IMR-90 (cell line): ENCODE results near the gene SERPINB1. TPM values are rescaled to one million over a fixed set of nuclear protein-coding genes. Genes with fewer than 3 reads are reported as not detected.

ENCODE experiments used
- ATAC-seq: fragments of 200-7000 bp; cut with Tn5 transposase; 2 replicates; pipeline ENCODE4 v1.9.1; 2020; ENCODE audit warnings: low read depth, mild to moderate bottlenecking, moderate library complexity
- BruUV-seq: library from RNA; stranded (reverse); fragments of 400-500 nt; replicated peaks from 2 replicates; lab custom pipeline; 2021; lab: Mats Ljungman, UMichigan
- CTCF ChIA-PET: fragments of 300-600 bp; formaldehyde crosslinking; extraction: SDS; loops from one replicate; lab custom pipeline; 2021; ENCODE audit warnings: antibody characterized with exemption; lab: Yijun Ruan, JAX
- POLR2A ChIA-PET: fragments of 300-600 bp; sonication (Branson Sonifier 250); formaldehyde crosslinking; loops from one replicate; lab custom pipeline; 2022; ENCODE audit warnings: antibody characterized with exemption; ENCODE audit not compliant: unreplicated experiment; lab: Charles Lee
- DNase-seq: peaks from one replicate; pipeline ENCODE4 v3.0.0; 2013
- H2AFZ ChIP-seq: replicated peaks from 2 replicates; pipeline ENCODE3; 2013; ENCODE audit warnings: low read length, mild to moderate bottlenecking; ENCODE audit not compliant: poor library complexity
- H2AK5ac ChIP-seq: 2 replicates; pipeline ENCODE4 v1.6.1; 2013; ENCODE audit warnings: low read depth, low read length, inconsistent platforms
- H2AK9ac ChIP-seq: replicated peaks from 2 replicates; pipeline ENCODE3; 2013; ENCODE audit warnings: mild to moderate bottlenecking, low read depth, low read length, moderate library complexity; ENCODE audit not compliant: poor library complexity
- H2BK120ac ChIP-seq: 2 replicates; pipeline ENCODE4 v1.6.1; 2013; ENCODE audit warnings: low read depth, low read length, inconsistent platforms
- H2BK15ac ChIP-seq: 3 replicates; pipeline ENCODE4 v1.6.1; 2013; ENCODE audit warnings: low read depth, low read length, inconsistent platforms
- H2BK20ac ChIP-seq: 2 replicates; pipeline ENCODE4 v1.6.1; 2013; ENCODE audit warnings: low read depth, mild to moderate bottlenecking, inconsistent platforms, low read length, moderate library complexity
- H2BK5ac ChIP-seq: 2 replicates; pipeline ENCODE4 v1.6.1; 2013; ENCODE audit warnings: mild to moderate bottlenecking, low read depth, low read length, inconsistent platforms; ENCODE audit not compliant: poor library complexity, severe bottlenecking
- H3K14ac ChIP-seq: replicated peaks from 2 replicates; pipeline ENCODE4 v1.6.1; 2013; ENCODE audit warnings: low read depth, low read length, inconsistent platforms
- H3K18ac ChIP-seq: 2 replicates; pipeline ENCODE4 v1.6.1; 2013; ENCODE audit warnings: low read depth, low read length, control low read depth
- H3K23ac ChIP-seq: 2 replicates; pipeline ENCODE4 v1.6.1; 2013; ENCODE audit warnings: low read depth, low read length, inconsistent platforms
- H3K27ac ChIP-seq: 2 replicates; pipeline ENCODE4 v1.5.1; 2013; ENCODE audit warnings: mild to moderate bottlenecking, control low read depth, low read length; ENCODE audit not compliant: insufficient read depth
- H3K27me3 ChIP-seq: 2 replicates; pipeline ENCODE4 v1.6.1; 2013; ENCODE audit warnings: low read length; ENCODE audit not compliant: control insufficient read depth, insufficient read depth
- H3K36me3 ChIP-seq: 2 replicates; pipeline ENCODE4 v1.6.1; 2013; ENCODE audit warnings: low read length, mixed read lengths; ENCODE audit not compliant: control insufficient read depth, insufficient read depth
- H3K4ac ChIP-seq: 2 replicates; pipeline ENCODE4 v1.6.1; 2013; ENCODE audit warnings: low read depth, low read length, inconsistent platforms
- H3K4me1 ChIP-seq: 2 replicates; pipeline ENCODE4 v1.6.1; 2013; ENCODE audit warnings: low read length, mixed read lengths; ENCODE audit not compliant: control insufficient read depth, insufficient read depth
- H3K4me2 ChIP-seq: 2 replicates; pipeline ENCODE4 v1.6.1; 2013; ENCODE audit warnings: low read depth, mild to moderate bottlenecking, control low read depth, low read length, moderate library complexity
- H3K4me3 ChIP-seq: 2 replicates; pipeline ENCODE4 v1.5.1; 2013; ENCODE audit warnings: low read depth, mild to moderate bottlenecking, control low read depth, low read length, moderate library complexity; ENCODE audit not compliant: insufficient read depth
- H3K56ac ChIP-seq: 2 replicates; pipeline ENCODE4 v1.6.1; 2013; ENCODE audit warnings: low read length, inconsistent platforms; ENCODE audit not compliant: insufficient read depth; ENCODE audit errors: extremely low read depth
- H3K79me1 ChIP-seq, 2 experiments: 2 replicates each; pipeline ENCODE4 v1.6.1; 2013; ENCODE audit warnings: low read length in 2 of 2, inconsistent platforms in 1 of 2, low read depth in 1 of 2
- H3K9ac ChIP-seq: 2 replicates; pipeline ENCODE4 v1.6.1; 2013; ENCODE audit warnings: low read depth, low read length, control low read depth
- H3K9me1 ChIP-seq: 2 replicates; pipeline ENCODE4 v1.6.1; 2013; ENCODE audit warnings: low read length, inconsistent platforms; ENCODE audit not compliant: insufficient read depth
- H3K9me3 ChIP-seq: 2 replicates; pipeline ENCODE4 v1.6.1; 2013; ENCODE audit warnings: low read length; ENCODE audit not compliant: control insufficient read depth, insufficient read depth
- H4K20me1 ChIP-seq: 2 replicates; pipeline ENCODE4 v1.6.1; 2013; ENCODE audit warnings: low read length, inconsistent platforms; ENCODE audit not compliant: insufficient read depth
- H4K5ac ChIP-seq: 2 replicates; pipeline ENCODE4 v1.6.1; 2013; ENCODE audit warnings: mild to moderate bottlenecking, low read depth, low read length, control low read depth
- H4K8ac ChIP-seq, 2 experiments: 2 replicates each; pipeline ENCODE4 v1.6.1; 2013; ENCODE audit warnings: low read depth in 2 of 2, low read length in 2 of 2, control low read depth in 1 of 2, inconsistent platforms in 1 of 2
- H4K91ac ChIP-seq: 2 replicates; pipeline ENCODE4 v1.6.1; 2013; ENCODE audit warnings: low read depth, low read length, inconsistent platforms; ENCODE audit not compliant: insufficient read depth
- BHLHE40 ChIP-seq: fragments of 150-350 bp; IDR thresholded peaks from 2 replicates; pipeline ENCODE4 v1.6.1; 2016; ENCODE audit warnings: mild to moderate bottlenecking, low read depth, low read length
- CEBPB ChIP-seq: IDR thresholded peaks from 2 replicates; pipeline ENCODE4 v1.6.1; 2012; ENCODE audit warnings: low read depth, low read length, improper control_type of control experiment
- CHD1 ChIP-seq: IDR thresholded peaks from 2 replicates; pipeline ENCODE4 v1.6.1; 2012; ENCODE audit warnings: low read depth, low read length, improper control_type of control experiment
- CTCF ChIP-seq: conservative IDR thresholded peaks from 2 replicates; pipeline ENCODE4 v1.5.1; 2012; ENCODE audit warnings: mild to moderate bottlenecking, low read depth, low read length, improper control_type of control experiment
- FOS ChIP-seq: fragments of 150-350 bp; IDR thresholded peaks from 2 replicates; pipeline ENCODE4 v1.6.1; 2016; ENCODE audit warnings: low read depth, low read length
- MAFK ChIP-seq: IDR thresholded peaks from 2 replicates; pipeline ENCODE4 v1.6.1; 2012; ENCODE audit warnings: low read depth, low read length, improper control_type of control experiment
- MAZ ChIP-seq: IDR thresholded peaks from 2 replicates; pipeline ENCODE4 v1.6.1; 2012; ENCODE audit warnings: low read depth, mild to moderate bottlenecking, low read length, improper control_type of control experiment, moderate library complexity, borderline replicate concordance
- MXI1 ChIP-seq: IDR thresholded peaks from 2 replicates; pipeline ENCODE4 v1.6.1; 2012; ENCODE audit warnings: low read depth, mild to moderate bottlenecking, low read length, moderate library complexity, borderline replicate concordance
- NFE2L2 ChIP-seq: fragments of 150-350 bp; IDR thresholded peaks from 2 replicates; pipeline ENCODE4 v1.6.1; 2016; ENCODE audit warnings: low read depth, mild to moderate bottlenecking, low read length
- POLR2A ChIP-seq: IDR thresholded peaks from 2 replicates; pipeline ENCODE4 v1.6.1; 2012; ENCODE audit warnings: mild to moderate bottlenecking, low read depth, low read length
- RAD21 ChIP-seq: IDR thresholded peaks from 2 replicates; pipeline ENCODE4 v1.6.1; 2012; ENCODE audit warnings: low read length, improper control_type of control experiment
- RCOR1 ChIP-seq: IDR thresholded peaks from 2 replicates; pipeline ENCODE4 v1.6.1; 2012; ENCODE audit warnings: mild to moderate bottlenecking, low read length, improper control_type of control experiment; ENCODE audit not compliant: insufficient replicate concordance
- RFX5 ChIP-seq: IDR thresholded peaks from 2 replicates; pipeline ENCODE4 v1.8.0; 2012; ENCODE audit warnings: low read depth, mild to moderate bottlenecking, low read length, moderate library complexity
- SMC3 ChIP-seq: fragments of 150-350 bp; IDR thresholded peaks from 2 replicates; pipeline ENCODE4 v1.6.1; 2016; ENCODE audit warnings: low read depth, mild to moderate bottlenecking, antibody characterized with exemption, low read length, moderate library complexity
- USF2 ChIP-seq: fragments of 150-350 bp; IDR thresholded peaks from 2 replicates; pipeline ENCODE4 v1.6.1; 2017; ENCODE audit warnings: mild to moderate bottlenecking, antibody characterized with exemption, low read length, low read depth
- WGBS, 2 experiments: methylation state at CpG; one replicate each; pipeline versions ENCODE4 v1.1.5 to v1.1.7; 2013; ENCODE audit warnings: missing lambda C conversion rate in 2 of 2; ENCODE audit not compliant: insufficient read length in 1 of 2; ENCODE audit errors: extremely low coverage in 2 of 2; 5-methylcytosine and 5-hydroxymethylcytosine counted together
- dilution Hi-C: fragments of 300-500 bp; cut with HindIII; formaldehyde crosslinking; loops from one replicate; pipeline ENCODE4 v1.14.3; 2018; ENCODE audit warnings: low sequenced_read_pairs; ENCODE audit not compliant: unreplicated experiment
- in situ Hi-C: fragments of 300-500 bp; cut with MboI; formaldehyde crosslinking; loops from 3 replicates; pipeline ENCODE4 v1.14.3; 2019; ENCODE audit warnings: low sequenced_read_pairs, inconsistent platforms, mixed read lengths
- intact Hi-C: fragments of 100-400 bp; cut with micrococcal nuclease; formaldehyde crosslinking; loops from 2 replicates; pipeline ENCODE4 v1.10.0; 2022
- polyA plus RNA-seq, 3 experiments: library from polyadenylated mRNA; depleted of rRNA; stranded (reverse); fragments of >200 nt; gene quantifications; 2 replicates each; pipeline ENCODE4 v1.2.3, GENCODE V29; 2012; ENCODE audit warnings: low replicate concordance in 1 of 3
- total RNA-seq: library from RNA; depleted of rRNA; stranded (reverse); fragments of >200 nt; gene quantifications from 2 replicates; pipeline ENCODE4 v1.2.3, GENCODE V29; 2012
- TF ChIP-seq, protein P1 (sequence below): fragments of 150-350 bp; IDR thresholded peaks from 2 replicates; pipeline ENCODE4 v1.6.1; 2016; ENCODE audit warnings: low read depth, mild to moderate bottlenecking, low read length, moderate library complexity, borderline replicate concordance

The SERPINB1 gene
- total and polyA plus RNA-seq, 2 of the 4 experiments (the other 2 are of a cell fraction) = 6.1 to 9.1 TPM

- dilution Hi-C loops = no loop called here
- no TSS peak for BruUV-seq
- H3K9me3 ChIP-seq = no peaks in the 10 kb centered on the region
- no peak overlapping the region for H3K4me3 ChIP-seq
- H2AFZ ChIP-seq = peak overlapping the region; percentile 12
- H3K56ac ChIP-seq = no peak overlapping the region
- peak overlapping the region; percentile 91; the same call in 1 of the 2 replicates for H3K23ac ChIP-seq
- no peaks in the 10 kb centered on the region for H4K20me1 ChIP-seq
- peak overlapping the region; percentile 75 for H2BK15ac ChIP-seq
- ChIA-PET CTCF (interaction anchor here (1.2 to 1.5 kb wide), 2 partner anchors 97 to 117 kb away, joined by 3 read pairs; no protein-coding TSS in a partner anchor), POLR2A (no interaction called here)
- peak overlapping the region; percentile 89 to 97; a peak in 3 of 4 replicates for H4K8ac ChIP-seq
- no peak for ATAC-seq
- TF ChIP-seq BHLHE40 (no peak), RCOR1 (no peak), MAFK (no peak), USF2 (no peak), FOS (no peak), CEBPB (no peak), NFE2L2 (no peak), CHD1 (no peak), RAD21 (no peak), RFX5 (no peak), CTCF (no peak), MXI1 (no peak), POLR2A (no peak), SMC3 (no peak), MAZ (no peak)
- TF ChIP-seq, protein P1, sequence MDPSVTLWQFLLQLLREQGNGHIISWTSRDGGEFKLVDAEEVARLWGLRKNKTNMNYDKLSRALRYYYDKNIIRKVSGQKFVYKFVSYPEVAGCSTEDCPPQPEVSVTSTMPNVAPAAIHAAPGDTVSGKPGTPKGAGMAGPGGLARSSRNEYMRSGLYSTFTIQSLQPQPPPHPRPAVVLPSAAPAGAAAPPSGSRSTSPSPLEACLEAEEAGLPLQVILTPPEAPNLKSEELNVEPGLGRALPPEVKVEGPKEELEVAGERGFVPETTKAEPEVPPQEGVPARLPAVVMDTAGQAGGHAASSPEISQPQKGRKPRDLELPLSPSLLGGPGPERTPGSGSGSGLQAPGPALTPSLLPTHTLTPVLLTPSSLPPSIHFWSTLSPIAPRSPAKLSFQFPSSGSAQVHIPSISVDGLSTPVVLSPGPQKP = no peak
- peak overlapping the region; percentile 98 for H4K91ac ChIP-seq
- no peaks in the 10 kb centered on the region for H3K36me3 ChIP-seq
- H3K79me1 ChIP-seq = peaks cover 0 to 26% of the 10 kb centered on the region in 2 experiments; a peak in 3 of 4 replicates
- peak overlapping the region; percentile 98 for H2BK5ac ChIP-seq
- in situ Hi-C loops = no loop called here
- H2BK120ac ChIP-seq = peak overlapping the region; percentile 98
- H4K5ac ChIP-seq = peak overlapping the region; percentile 99
- H3K18ac ChIP-seq = peak overlapping the region; percentile 99
- H3K14ac ChIP-seq = peak overlapping the region; percentile 95
- H3K4me1 ChIP-seq = peaks cover 36% of the 10 kb centered on the region
- no peak overlapping the region for H3K9ac ChIP-seq
- DNase-seq = no peak
- H3K4me2 ChIP-seq = no peak overlapping the region
- H2BK20ac ChIP-seq = peak overlapping the region; percentile 98
- intact Hi-C loops = loop anchor here (2.0 kb wide), 1 partner anchor 48 kb away; the partner anchor contains the start of gene SERPINB9
- no CpG with 5 or more reads among the region's 13 CpGs for WGBS, 2 experiments
- peak overlapping the region; percentile 56; the same call in 1 of the 2 replicates for H3K27ac ChIP-seq
- peak overlapping the region; percentile 96 for H3K4ac ChIP-seq
- H3K9me1 ChIP-seq = peaks cover 40% of the 10 kb centered on the region
- no peaks in the 10 kb centered on the region for H3K27me3 ChIP-seq
- no peak overlapping the region for H2AK9ac ChIP-seq
- H2AK5ac ChIP-seq = peak overlapping the region; percentile 92
Observed at GRCh38 chr6:2855061-2855519, 13.4 kb upstream of the SERPINB1 start.
